Mucosa of descending colon (tissue), 3 donors: Measurements from ENCODE around the gene TTLL6. TPM values are rescaled to one million over a fixed set of nuclear protein-coding genes. Genes with fewer than 3 reads are reported as not detected.

ENCODE experiments used
- ATAC-seq: fragments of 200-7000 bp; cut with Tn5 transposase; one replicate; pipeline ENCODE4 v1.9.1; 2020; ENCODE audit warnings: mild to moderate bottlenecking, moderate library complexity
- DNase-seq, 3 donors: peaks; one replicate each; pipeline ENCODE4 v3.0.0-alpha.2; 2020
- H3K36me3 ChIP-seq: fragments of 200-600 bp; one replicate; pipeline ENCODE4 v1.8.0; 2021; ENCODE audit warnings: low read depth, mild to moderate bottlenecking
- H3K4me1 ChIP-seq: fragments of 200-600 bp; one replicate; pipeline ENCODE4 v1.8.0; 2021; ENCODE audit warnings: low read depth, mild to moderate bottlenecking
- H3K4me3 ChIP-seq: fragments of 200-600 bp; one replicate; pipeline ENCODE4 v1.8.0; 2021; ENCODE audit warnings: mild to moderate bottlenecking
- H3K9me3 ChIP-seq: fragments of 200-600 bp; one replicate; pipeline ENCODE4 v1.8.0; 2021; ENCODE audit warnings: mild to moderate bottlenecking
- intact Hi-C, 2 donors: fragments of 100-400 bp; cut with DNase I in 1 of 2; cut with micrococcal nuclease in 1 of 2; formaldehyde crosslinking; loops; one replicate each; pipeline versions ENCODE4 v1.11.0 to v1.11.1; 2022; cut with DNase I, micrococcal nuclease
- total RNA-seq, 3 donors: library from RNA; stranded (reverse); fragmentation: NEBNext Ultra II Directional in 2 of 3; extraction: Animal tissue kit (Norgen Biotek cat#: 25700) in 2 of 3; gene quantifications; one replicate each; pipeline versions ENCODE4 v1.2.1 to v1.2.4, GENCODE V29; 2021 to 2023
- TF ChIP-seq, protein P1 (sequence below): fragments of 200-600 bp; IDR thresholded peaks from one replicate; pipeline ENCODE4 v1.8.0; 2022; ENCODE audit warnings: antibody characterized with exemption, mild to moderate bottlenecking
- donor health status: DM: no; HTN: no; CAD: no; lungs with moderate emphysema.
- donor health status: DM: no; HTN: no; CAD: no.
- donor health status: DM: no; HTN: yes; CAD: no.

The TTLL6 gene
- total RNA-seq, 3 donors from 2014 or later = 10.7 to 25.1 (median 12.2) TPM

DNA sequence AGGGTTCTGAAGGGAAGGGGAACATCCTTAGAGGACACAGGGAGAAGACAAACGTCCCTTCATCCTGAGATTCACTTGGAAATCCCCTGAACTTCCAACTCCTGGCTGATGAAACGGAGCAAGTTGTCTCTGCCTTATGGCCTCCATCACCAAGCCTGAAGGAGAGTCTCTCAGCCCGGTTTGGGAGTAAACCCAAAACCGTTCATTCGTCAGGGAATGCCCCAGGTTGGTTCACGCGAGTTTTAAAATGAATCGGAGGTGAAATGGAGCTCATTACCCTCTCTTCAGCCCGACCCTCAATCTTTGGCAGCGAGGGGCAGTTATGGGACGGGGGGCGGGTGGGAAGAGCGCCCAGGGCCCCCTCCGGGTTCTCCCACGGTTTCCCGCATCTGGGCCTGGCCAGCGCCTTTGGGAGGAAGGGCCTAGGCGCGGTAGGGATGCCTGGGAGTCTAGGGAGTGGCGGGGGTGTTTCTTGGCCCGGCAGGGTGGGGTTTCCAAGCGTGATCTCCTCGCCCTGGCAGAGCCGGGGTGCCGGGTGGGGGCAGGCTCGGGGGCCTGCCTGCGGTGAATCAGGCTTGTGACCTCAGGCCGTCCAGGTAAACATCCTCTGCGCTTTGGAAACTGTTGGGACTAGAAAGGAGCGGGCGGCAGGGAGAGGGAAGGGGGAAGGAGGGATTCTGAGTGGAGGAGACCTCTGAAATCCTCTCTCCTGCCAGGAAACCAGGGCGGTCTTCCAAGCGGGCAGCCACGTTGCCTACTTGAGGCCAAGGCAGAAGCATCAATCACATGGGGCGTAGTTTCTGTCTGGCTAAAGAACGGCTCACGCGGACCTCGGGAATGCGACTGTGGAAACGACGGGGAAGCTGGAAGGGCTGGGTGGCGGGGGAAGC, 64.4 kb downstream of the TTLL6 start:
- no peaks in the 10 kb centered on the region for H3K9me3 ChIP-seq
- ATAC-seq = no peak

DNA sequence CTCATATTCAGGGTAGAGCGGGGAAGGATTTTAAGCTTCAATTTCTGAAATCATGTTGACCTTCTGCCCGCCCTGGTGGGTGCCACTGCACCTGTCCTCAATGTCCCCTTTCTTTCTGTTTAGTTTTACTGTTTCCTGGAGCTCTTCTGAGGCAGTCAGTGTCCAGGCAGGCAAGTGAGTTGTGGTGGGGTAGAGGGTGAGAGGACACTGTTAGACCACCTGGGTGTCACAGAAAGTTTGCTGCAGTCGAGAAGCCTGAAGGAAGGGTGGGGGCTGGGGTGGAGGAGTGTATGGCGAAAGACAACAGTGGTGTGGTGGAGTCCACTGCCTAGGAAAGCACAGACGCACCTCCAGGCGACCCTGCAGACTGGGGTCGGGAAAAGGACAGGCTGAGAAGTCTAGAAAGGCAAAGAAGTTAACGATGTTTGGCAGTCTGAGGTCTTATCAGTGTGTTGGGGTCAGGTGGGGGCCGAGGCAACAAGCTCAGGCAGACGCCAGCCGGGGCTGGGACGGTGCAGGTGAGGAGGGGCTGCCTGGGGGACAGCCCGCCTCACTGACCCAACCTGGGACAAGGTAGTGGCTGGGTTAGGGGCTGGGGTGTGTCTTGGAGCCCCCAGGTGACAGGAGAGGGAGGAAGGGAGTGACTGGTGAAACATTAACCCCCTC, 65.2 kb downstream of the TTLL6 start:
- DNase-seq (no peak), ATAC-seq (no peak)
- intact Hi-C loops = no loop called here
- Histone ChIP-seq H3K4me1 (peaks cover 4% of the 10 kb centered on the region), H3K4me3 (no peak overlapping the region), H3K9me3 (no peaks in the 10 kb centered on the region), H3K36me3 (no peaks in the 10 kb centered on the region)
- TF ChIP-seq, protein P1, sequence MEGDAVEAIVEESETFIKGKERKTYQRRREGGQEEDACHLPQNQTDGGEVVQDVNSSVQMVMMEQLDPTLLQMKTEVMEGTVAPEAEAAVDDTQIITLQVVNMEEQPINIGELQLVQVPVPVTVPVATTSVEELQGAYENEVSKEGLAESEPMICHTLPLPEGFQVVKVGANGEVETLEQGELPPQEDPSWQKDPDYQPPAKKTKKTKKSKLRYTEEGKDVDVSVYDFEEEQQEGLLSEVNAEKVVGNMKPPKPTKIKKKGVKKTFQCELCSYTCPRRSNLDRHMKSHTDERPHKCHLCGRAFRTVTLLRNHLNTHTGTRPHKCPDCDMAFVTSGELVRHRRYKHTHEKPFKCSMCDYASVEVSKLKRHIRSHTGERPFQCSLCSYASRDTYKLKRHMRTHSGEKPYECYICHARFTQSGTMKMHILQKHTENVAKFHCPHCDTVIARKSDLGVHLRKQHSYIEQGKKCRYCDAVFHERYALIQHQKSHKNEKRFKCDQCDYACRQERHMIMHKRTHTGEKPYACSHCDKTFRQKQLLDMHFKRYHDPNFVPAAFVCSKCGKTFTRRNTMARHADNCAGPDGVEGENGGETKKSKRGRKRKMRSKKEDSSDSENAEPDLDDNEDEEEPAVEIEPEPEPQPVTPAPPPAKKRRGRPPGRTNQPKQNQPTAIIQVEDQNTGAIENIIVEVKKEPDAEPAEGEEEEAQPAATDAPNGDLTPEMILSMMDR = no peak

More for the DNA sequence above, 64.4 kb downstream of the TTLL6 start:
- Histone ChIP-seq H3K36me3 (no peaks in the 10 kb centered on the region), H3K4me3 (no peak overlapping the region), H3K4me1 (peaks cover 4% of the 10 kb centered on the region)
- DNase-seq = no peak
- TF ChIP-seq, protein P1 = no peak
- intact Hi-C loops = no loop called here

DNA sequence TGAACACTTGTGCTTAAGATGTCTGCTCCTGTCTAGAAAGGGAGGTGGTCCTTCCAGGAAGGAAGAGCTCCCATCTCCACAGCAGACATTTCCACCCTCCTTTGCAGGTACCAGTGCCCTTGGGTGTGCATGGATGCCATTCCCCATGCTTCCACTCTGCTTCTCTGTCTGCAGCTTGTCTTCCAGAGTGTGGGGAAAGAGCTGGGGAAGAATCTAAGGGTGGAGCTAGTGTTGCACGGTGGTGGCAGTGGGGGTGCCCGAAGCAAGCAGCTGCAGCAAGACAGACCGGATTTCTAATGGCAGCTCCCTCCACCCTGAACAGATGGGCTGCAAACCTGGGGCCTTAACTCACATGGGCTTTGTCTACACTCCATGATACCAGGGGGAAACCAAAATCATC, 65.9 kb downstream of the TTLL6 start:
- Histone ChIP-seq H3K4me1 (peaks cover 4% of the 10 kb centered on the region), H3K9me3 (no peaks in the 10 kb centered on the region), H3K4me3 (no peak overlapping the region), H3K36me3 (no peaks in the 10 kb centered on the region)
- TF ChIP-seq, protein P1 = no peak
- peak; percentile 43 for ATAC-seq
- no peak for DNase-seq
- intact Hi-C loops = no loop called here

DNA sequence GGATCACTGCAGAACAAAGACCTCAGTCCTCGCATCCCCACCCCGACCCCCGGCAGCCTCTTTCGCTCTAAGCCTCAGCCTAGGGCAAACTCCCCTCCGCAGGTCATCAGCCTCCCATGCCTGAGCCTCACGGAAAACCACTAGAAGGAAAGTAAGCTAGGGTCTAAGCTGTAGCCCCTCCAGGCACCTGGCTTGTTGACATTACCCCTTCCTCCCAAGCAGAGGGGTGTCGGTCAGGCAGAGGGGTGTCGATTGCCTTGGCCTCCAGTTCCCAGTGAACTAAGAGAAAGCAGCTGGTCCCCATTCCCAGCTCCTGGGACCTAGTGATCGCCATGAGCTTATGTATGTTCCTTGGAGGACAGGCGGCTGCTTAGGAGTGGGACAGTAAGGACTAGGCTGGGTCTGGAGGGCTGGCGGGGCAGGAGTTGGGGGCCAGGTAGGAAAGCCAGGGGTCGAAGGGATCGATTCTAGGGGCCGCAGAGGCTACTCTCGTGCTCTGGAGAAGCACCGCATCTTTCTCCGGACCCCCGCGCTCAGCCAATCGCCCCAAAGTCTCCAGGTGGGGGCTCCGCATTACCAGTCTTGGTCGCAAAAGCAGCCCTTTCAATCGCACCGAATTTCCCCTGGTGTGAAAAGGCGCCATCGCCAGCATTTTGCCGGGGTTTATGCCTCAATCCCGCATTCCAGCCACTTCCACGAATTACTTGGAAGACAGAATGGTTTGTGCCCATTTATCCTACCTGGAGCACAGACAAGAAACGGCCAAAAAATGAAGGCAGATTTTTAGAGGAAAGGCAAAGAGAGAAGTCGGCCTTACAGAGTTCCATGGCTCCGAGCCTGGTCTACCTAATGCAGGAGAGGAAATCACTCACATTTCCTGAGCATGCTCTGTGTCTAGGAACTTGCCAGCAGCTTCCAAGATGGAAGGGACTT, 67.1 kb downstream of the TTLL6 start:
- TF ChIP-seq, protein P1 = no peak
- ATAC-seq = no peak

More for the DNA sequence above, 67.1 kb downstream of the TTLL6 start:
- H3K4me1 ChIP-seq = peaks cover under 1% of the 10 kb centered on the region
- intact Hi-C loops = no loop called here
- H3K4me3 ChIP-seq = no peak overlapping the region
- no peaks in the 10 kb centered on the region for H3K36me3 ChIP-seq
- DNase-seq = no peak
- no peaks in the 10 kb centered on the region for H3K9me3 ChIP-seq
